Panc1 (cell line): ENCODE measurements around the gene UQCC5. TPM values are rescaled to one million over a fixed set of nuclear protein-coding genes. Genes with fewer than 3 reads are reported as not detected.

Experiments
- ATAC-seq: fragments of 200-7000 bp; cut with Tn5 transposase; 2 replicates; pipeline ENCODE4 v1.9.1; 2020; ENCODE audit warnings: mild to moderate bottlenecking, moderate library complexity
- BruUV-seq: library from RNA; stranded (reverse); fragments of 400-500 nt; replicated peaks from 2 replicates; lab custom pipeline; 2021; lab: Mats Ljungman, UMichigan
- CTCF ChIA-PET: fragments of 300-600 bp; sonication (Branson Sonifier 250); formaldehyde crosslinking; loops from one replicate; lab custom pipeline; 2022; ENCODE audit warnings: antibody characterized with exemption; lab: Charles Lee
- POLR2A ChIA-PET: fragments of 300-600 bp; sonication (Branson Sonifier 250); formaldehyde crosslinking; loops from one replicate; lab custom pipeline; 2022; ENCODE audit warnings: antibody characterized with exemption; lab: Charles Lee
- DNase-seq: peaks from one replicate; pipeline ENCODE4 v3.0.0-alpha.2; 2010; ENCODE audit warnings: low read depth, low spot score
- H3K27ac ChIP-seq: 2 replicates; pipeline ENCODE4 v1.5.1; 2011; ENCODE audit warnings: mild to moderate bottlenecking, low read length, inconsistent platforms
- H3K27me3 ChIP-seq: fragments of 200-500 bp; sonication (Bioruptor generic); 2 replicates; pipeline ENCODE4 v1.6.0; 2014; ENCODE audit warnings: low read length, inconsistent platforms; ENCODE audit not compliant: control insufficient read depth, insufficient read depth
- H3K36me3 ChIP-seq: fragments of 200-500 bp; sonication (Bioruptor generic); 2 replicates; pipeline ENCODE4 v1.5.1; 2014; ENCODE audit warnings: inconsistent platforms, mild to moderate bottlenecking, low read length, moderate library complexity; ENCODE audit not compliant: control insufficient read depth, insufficient read depth
- H3K4me1 ChIP-seq: 2 replicates; pipeline ENCODE4 v1.5.1; 2011; ENCODE audit warnings: inconsistent platforms, mild to moderate bottlenecking, low read length, moderate library complexity; ENCODE audit not compliant: control insufficient read depth, insufficient read depth
- H3K4me3 ChIP-seq, 2 experiments: 2 replicates each; pipeline ENCODE4 v1.5.1; 2011 to 2012; ENCODE audit warnings: low read depth in 2 of 2, low read length in 2 of 2, mild to moderate bottlenecking in 2 of 2, inconsistent platforms in 1 of 2, moderate library complexity in 1 of 2
- H3K9me3 ChIP-seq: fragments of 200-500 bp; sonication (Bioruptor generic); 2 replicates; pipeline ENCODE4 v1.5.1; 2014; ENCODE audit warnings: low read depth, mild to moderate bottlenecking, inconsistent platforms, low read length, moderate library complexity; ENCODE audit not compliant: control insufficient read depth, insufficient read depth
- POLR2AphosphoS5 ChIP-seq: IDR thresholded peaks from 2 replicates; pipeline ENCODE4 v1.6.1; 2012; ENCODE audit warnings: mild to moderate bottlenecking, low read depth, low read length, moderate library complexity
- SIN3A ChIP-seq: IDR thresholded peaks from 2 replicates; pipeline ENCODE4 v1.6.1; 2012; ENCODE audit warnings: low read depth, mild to moderate bottlenecking, low read length, moderate library complexity, borderline replicate concordance; ENCODE audit not compliant: insufficient read depth
- TCF7L2 ChIP-seq: IDR thresholded peaks from 2 replicates; pipeline ENCODE4 v1.6.1; 2011; ENCODE audit warnings: mild to moderate bottlenecking, low read depth, low read length, inconsistent platforms
- in situ Hi-C: cut with HindIII; loops from 2 replicates; pipeline ENCODE4 v1.10.0; 2016; ENCODE audit warnings: low sequenced_read_pairs, low pct_unique_long_range_greater_than_20kb
- intact Hi-C: fragments of 100-400 bp; cut with micrococcal nuclease; formaldehyde crosslinking; loops from one replicate; pipeline ENCODE4 v1.10.0; 2022; ENCODE audit not compliant: unreplicated experiment
- total RNA-seq: library from RNA; stranded (reverse); gene quantifications from one replicate; pipeline ENCODE4 v1.2.1, GENCODE V29; 2021; ENCODE audit not compliant: unreplicated experiment
- TF ChIP-seq, protein P1 (sequence below), 2 experiments: IDR thresholded peaks; 2 replicates each; pipeline ENCODE4 v1.6.1; 2011 to 2012; ENCODE audit warnings: low read depth in 2 of 2, control low read depth in 1 of 2, low read length in 1 of 2, mild to moderate bottlenecking in 1 of 2, moderate library complexity in 1 of 2; ENCODE audit not compliant: insufficient read depth in 1 of 2
- TF ChIP-seq, protein P2 (sequence below): fragments of 450-650 bp; IDR thresholded peaks from 2 replicates; pipeline ENCODE4 v1.5.1; 2017; ENCODE audit warnings: mild to moderate bottlenecking

The UQCC5 gene
- total RNA-seq, 1 experiment from 2014 or later: 27.3 TPM

DNA sequence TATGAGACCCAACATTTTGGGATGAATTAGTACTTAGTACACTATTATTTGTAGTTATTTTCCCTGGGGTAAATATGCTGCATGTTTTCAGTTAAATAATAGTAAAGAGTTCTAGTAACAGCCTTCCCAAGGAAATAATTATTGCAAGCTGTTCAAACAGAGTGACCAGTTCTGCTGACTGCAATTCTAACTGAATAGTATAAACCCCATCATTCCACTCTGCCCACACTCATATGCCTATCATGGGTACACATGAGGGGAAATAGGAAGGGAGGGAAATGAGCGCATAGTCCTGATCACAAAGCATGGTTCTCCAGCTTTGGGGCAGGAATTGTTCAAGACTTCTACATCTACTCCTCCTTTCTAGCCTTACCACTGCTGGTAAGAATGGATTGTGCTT, 18.7 kb downstream of the UQCC5 start:
- peaks cover 4% of the 10 kb centered on the region for H3K36me3 ChIP-seq
- CTCF ChIA-PET: no interaction called here
- H3K27me3 ChIP-seq: no peaks in the 10 kb centered on the region
- no peak overlapping the region for H3K27ac ChIP-seq
- intact Hi-C loops: no loop called here
- TF ChIP-seq, protein P1, sequence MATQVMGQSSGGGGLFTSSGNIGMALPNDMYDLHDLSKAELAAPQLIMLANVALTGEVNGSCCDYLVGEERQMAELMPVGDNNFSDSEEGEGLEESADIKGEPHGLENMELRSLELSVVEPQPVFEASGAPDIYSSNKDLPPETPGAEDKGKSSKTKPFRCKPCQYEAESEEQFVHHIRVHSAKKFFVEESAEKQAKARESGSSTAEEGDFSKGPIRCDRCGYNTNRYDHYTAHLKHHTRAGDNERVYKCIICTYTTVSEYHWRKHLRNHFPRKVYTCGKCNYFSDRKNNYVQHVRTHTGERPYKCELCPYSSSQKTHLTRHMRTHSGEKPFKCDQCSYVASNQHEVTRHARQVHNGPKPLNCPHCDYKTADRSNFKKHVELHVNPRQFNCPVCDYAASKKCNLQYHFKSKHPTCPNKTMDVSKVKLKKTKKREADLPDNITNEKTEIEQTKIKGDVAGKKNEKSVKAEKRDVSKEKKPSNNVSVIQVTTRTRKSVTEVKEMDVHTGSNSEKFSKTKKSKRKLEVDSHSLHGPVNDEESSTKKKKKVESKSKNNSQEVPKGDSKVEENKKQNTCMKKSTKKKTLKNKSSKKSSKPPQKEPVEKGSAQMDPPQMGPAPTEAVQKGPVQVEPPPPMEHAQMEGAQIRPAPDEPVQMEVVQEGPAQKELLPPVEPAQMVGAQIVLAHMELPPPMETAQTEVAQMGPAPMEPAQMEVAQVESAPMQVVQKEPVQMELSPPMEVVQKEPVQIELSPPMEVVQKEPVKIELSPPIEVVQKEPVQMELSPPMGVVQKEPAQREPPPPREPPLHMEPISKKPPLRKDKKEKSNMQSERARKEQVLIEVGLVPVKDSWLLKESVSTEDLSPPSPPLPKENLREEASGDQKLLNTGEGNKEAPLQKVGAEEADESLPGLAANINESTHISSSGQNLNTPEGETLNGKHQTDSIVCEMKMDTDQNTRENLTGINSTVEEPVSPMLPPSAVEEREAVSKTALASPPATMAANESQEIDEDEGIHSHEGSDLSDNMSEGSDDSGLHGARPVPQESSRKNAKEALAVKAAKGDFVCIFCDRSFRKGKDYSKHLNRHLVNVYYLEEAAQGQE (IDR thresholded peaks at IDR 0.05; ENCODE audit: insufficient read depth in 1 of 2, low read depth in 2 of 2, low read length in 1 of 2): no peak
- TF ChIP-seq, protein P2, sequence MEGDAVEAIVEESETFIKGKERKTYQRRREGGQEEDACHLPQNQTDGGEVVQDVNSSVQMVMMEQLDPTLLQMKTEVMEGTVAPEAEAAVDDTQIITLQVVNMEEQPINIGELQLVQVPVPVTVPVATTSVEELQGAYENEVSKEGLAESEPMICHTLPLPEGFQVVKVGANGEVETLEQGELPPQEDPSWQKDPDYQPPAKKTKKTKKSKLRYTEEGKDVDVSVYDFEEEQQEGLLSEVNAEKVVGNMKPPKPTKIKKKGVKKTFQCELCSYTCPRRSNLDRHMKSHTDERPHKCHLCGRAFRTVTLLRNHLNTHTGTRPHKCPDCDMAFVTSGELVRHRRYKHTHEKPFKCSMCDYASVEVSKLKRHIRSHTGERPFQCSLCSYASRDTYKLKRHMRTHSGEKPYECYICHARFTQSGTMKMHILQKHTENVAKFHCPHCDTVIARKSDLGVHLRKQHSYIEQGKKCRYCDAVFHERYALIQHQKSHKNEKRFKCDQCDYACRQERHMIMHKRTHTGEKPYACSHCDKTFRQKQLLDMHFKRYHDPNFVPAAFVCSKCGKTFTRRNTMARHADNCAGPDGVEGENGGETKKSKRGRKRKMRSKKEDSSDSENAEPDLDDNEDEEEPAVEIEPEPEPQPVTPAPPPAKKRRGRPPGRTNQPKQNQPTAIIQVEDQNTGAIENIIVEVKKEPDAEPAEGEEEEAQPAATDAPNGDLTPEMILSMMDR: no peak
- no peak for TF ChIP-seq TCF7L2
- no peak for TF ChIP-seq POLR2AphosphoS5
- TF ChIP-seq SIN3A: no peak
- in situ Hi-C loops: no loop called here
- no peak overlapping the region for H3K4me3 ChIP-seq
- POLR2A ChIA-PET: no interaction called here
- no peaks in the 10 kb centered on the region for H3K4me1 ChIP-seq
- ATAC-seq (no peak), DNase-seq (no peak)
- BruUV-seq: no TSS peak
- no peaks in the 10 kb centered on the region for H3K9me3 ChIP-seq

DNA sequence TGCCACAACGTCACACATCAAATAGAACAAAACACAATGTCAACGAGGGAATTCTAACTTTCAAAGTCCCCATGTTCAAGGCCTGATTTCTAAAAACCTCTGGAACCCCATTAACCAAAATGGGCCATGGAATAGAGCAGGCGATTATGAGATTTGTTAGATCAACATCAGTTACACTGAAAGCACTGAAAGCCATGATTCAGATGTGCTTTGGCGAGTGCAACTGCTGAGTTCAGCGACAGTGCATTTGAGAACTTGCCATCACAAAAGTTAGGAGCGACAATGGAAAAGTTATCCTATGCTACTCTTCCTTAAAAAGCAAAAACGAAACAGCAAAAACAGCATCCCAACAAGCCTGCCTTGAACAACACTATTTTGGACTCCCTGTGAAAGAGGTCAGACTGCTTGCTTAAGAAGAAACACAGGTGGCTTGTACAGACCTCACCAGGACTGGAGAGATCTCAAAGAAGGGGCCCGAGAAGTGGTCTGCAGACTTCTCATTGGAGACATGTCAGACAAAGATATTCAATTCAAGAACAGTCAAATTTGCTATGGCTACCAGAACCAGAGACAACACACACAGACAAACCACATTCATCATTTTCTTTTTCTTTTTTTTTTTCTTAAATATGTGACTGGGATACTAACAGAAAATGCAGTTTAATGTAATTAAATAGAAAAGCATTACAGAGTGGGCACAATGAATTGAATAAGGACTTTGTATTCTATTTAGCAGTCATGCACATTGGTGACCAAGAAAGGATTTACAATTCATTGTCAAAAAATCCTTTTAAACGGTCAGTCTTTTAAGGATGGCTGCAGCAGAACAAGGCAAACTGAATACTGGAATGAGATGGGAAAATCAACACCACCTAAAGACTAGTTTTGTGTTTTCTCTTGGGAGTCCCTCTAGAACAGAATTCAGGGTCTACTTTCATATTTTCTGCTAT, 20.9 kb downstream of the UQCC5 start:
- no TSS peak for BruUV-seq
- ATAC-seq (no peak), DNase-seq (no peak)
- TF ChIP-seq, protein P1 (IDR thresholded peaks at IDR 0.05; ENCODE audit: insufficient read depth in 1 of 2, low read depth in 2 of 2, low read length in 1 of 2): no peak
- no peak for TF ChIP-seq TCF7L2
- no peak for TF ChIP-seq SIN3A
- TF ChIP-seq, protein P2: no peak
- no peak for TF ChIP-seq POLR2AphosphoS5
- intact Hi-C loops (no loop called here), in situ Hi-C loops (no loop called here)
- H3K27ac ChIP-seq: no peak overlapping the region
- peaks cover 12% of the 10 kb centered on the region for H3K36me3 ChIP-seq
- no peaks in the 10 kb centered on the region for H3K27me3 ChIP-seq
- CTCF ChIA-PET: no interaction called here
- H3K4me3 ChIP-seq: no peak overlapping the region
- POLR2A ChIA-PET: no interaction called here
- no peaks in the 10 kb centered on the region for H3K9me3 ChIP-seq
- H3K4me1 ChIP-seq: no peaks in the 10 kb centered on the region
